Colonic mucosa (tissue), 4 donors: ENCODE data around the gene ARNT2. TPM values are rescaled to one million over a fixed set of nuclear protein-coding genes. Genes with fewer than 3 reads are reported as not detected.

ENCODE experiments used
- DNase-seq: peaks from one replicate; pipeline ENCODE4 v3.0.0-alpha.2; 2020
- H3K27ac ChIP-seq: fragments of 200-600 bp; one replicate; pipeline ENCODE4 v1.8.0; 2021
- H3K27me3 ChIP-seq: fragments of 200-600 bp; one replicate; pipeline ENCODE4 v1.8.0; 2021
- H3K36me3 ChIP-seq: fragments of 200-600 bp; one replicate; pipeline ENCODE4 v1.8.0; 2021
- H3K4me1 ChIP-seq: fragments of 200-600 bp; one replicate; pipeline ENCODE4 v1.8.0; 2021; ENCODE audit warnings: mild to moderate bottlenecking
- H3K4me3 ChIP-seq: fragments of 200-600 bp; one replicate; pipeline ENCODE4 v1.8.0; 2021
- H3K9ac ChIP-seq, 2 donors: one replicate each; pipeline ENCODE4 v1.7.0; 2013; ENCODE audit warnings: control low read depth in 2 of 2, low read depth in 2 of 2, low read length in 2 of 2
- H3K9me3 ChIP-seq: fragments of 200-600 bp; one replicate; pipeline ENCODE4 v1.8.0; 2021
- CTCF ChIP-seq: fragments of 200-600 bp; IDR thresholded peaks from one replicate; pipeline ENCODE4 v1.8.0; 2022; ENCODE audit warnings: antibody characterized with exemption, mild to moderate bottlenecking
- intact Hi-C: fragments of 100-400 bp; cut with DNase I; formaldehyde crosslinking; loops from one replicate; pipeline ENCODE4 v1.14.1; 2022
- total RNA-seq, 2 donors: library from RNA; stranded (reverse); fragmentation: NEBNext Ultra II Directional in 1 of 2; extraction: Animal tissue kit (Norgen Biotek cat#: 25700) in 1 of 2; gene quantifications; one replicate each; pipeline ENCODE4 v1.2.1, GENCODE V29; 2021
- donor health status: healthy.
- donor health status: DM: no; HTN: no; CAD: no.
- donor health status: DM: no; HTN: no; CAD: no.

Gene ARNT2
- total RNA-seq, 2 donors from 2014 or later = 1.6 to 2.7 TPM

DNA sequence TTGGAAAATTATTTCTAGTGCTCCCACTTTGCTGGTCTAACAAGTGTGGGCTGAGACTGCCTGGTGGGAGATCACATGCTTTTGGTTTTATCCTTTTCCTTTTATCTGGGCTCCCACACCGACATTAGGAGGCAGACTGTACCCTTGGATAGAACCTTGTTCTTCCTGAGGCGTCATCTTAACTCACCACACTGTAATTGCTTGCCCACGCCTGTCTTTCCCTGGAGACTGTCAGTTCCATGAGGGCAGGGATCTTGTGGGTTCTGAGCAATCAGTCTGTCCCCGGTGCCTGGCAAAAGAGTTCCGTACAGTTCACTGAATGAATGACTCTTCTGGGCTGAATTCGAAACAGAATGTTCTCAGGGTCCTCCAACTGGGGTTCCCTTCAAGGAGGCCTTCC is 166.4 kb downstream of the ARNT2 start:
- no peak for TF ChIP-seq CTCF
- H3K27me3 ChIP-seq = no peaks in the 10 kb centered on the region
- H3K9ac ChIP-seq = no peak overlapping the region
- intact Hi-C loops = no loop called here
- no peak overlapping the region for H3K27ac ChIP-seq
- no peaks in the 10 kb centered on the region for H3K4me1 ChIP-seq
- no peak for DNase-seq
- no peaks in the 10 kb centered on the region for H3K36me3 ChIP-seq
- no peaks in the 10 kb centered on the region for H3K9me3 ChIP-seq
- H3K4me3 ChIP-seq = no peak overlapping the region

DNA sequence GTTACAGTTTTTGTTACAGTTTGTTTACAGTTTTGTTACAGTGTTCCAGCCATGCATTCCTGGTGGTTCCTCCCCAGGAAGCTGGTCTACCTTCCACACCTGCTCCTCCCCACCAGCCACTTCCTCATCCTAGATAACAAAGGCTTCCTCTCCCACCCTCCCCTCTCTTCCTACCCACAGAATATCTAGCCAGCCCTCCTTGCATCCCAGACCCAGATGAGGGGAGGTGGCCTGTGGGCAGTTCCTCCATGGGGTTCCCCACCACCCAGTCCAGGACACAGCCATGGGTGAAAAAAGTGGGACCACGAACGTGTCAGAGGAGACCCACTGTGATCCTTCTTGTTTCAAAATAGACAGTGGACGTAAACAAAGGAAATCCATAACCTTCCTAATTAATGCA is 168.2 kb downstream of the ARNT2 start:
- no peak overlapping the region for H3K9ac ChIP-seq
- H3K9me3 ChIP-seq = no peaks in the 10 kb centered on the region
- H3K27me3 ChIP-seq = no peaks in the 10 kb centered on the region
- no peak for DNase-seq
- no peak for TF ChIP-seq CTCF
- H3K27ac ChIP-seq = no peak overlapping the region
- no peaks in the 10 kb centered on the region for H3K36me3 ChIP-seq
- no peaks in the 10 kb centered on the region for H3K4me1 ChIP-seq
- H3K4me3 ChIP-seq = no peak overlapping the region
- intact Hi-C loops = no loop called here

DNA sequence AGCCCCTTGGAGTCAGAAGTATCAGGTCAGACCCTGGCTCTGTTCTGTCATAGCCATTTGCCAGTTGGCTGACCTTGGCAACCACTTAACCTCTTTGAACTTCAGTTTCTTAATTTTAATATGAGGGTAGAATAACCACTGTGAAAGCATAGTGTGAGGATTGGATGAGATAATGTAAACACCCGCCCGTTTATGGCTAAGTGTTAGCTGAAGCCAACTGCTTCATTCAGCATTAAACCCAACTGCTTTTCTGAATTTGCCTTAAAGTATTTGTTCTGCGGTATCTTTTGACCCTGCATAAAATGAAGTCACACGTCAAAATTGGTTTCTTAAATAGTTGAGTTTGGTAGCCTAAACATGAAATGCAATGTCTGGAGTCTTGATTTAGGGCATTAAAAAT is 169.4 kb downstream of the ARNT2 start:
- no peak for DNase-seq
- no peaks in the 10 kb centered on the region for H3K27me3 ChIP-seq
- no peaks in the 10 kb centered on the region for H3K4me1 ChIP-seq
- H3K9me3 ChIP-seq = no peaks in the 10 kb centered on the region
- intact Hi-C loops = no loop called here
- no peak overlapping the region for H3K9ac ChIP-seq
- no peak for TF ChIP-seq CTCF
- H3K36me3 ChIP-seq = no peaks in the 10 kb centered on the region
- H3K4me3 ChIP-seq = no peak overlapping the region
- no peak overlapping the region for H3K27ac ChIP-seq

DNA sequence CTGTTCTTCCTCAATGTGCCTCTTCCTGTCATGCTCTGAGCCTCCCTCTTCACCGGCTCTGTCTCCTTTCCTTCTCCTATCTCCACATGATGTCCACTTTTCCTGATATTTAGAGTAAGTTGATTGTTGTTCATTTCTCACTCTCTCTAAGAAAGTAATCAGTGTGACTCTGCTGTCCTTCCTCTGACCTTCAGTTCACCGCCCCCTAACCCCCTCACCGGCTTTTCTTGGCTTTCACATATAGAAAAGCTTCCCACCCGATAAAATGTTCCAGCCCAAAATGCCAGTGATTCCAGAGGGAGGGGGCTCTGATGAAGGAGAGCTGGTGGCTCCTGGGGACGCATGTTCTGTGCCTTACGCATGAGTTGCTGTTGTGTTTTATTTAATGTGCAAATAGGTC is 170.4 kb downstream of the ARNT2 start:
- Histone ChIP-seq H3K9me3 (no peaks in the 10 kb centered on the region), H3K27me3 (no peaks in the 10 kb centered on the region), H3K4me1 (no peaks in the 10 kb centered on the region), H3K27ac (no peak overlapping the region), H3K9ac (no peak overlapping the region), H3K36me3 (no peaks in the 10 kb centered on the region), H3K4me3 (no peak overlapping the region)
- DNase-seq = no peak
- TF ChIP-seq CTCF = no peak
- intact Hi-C loops = no loop called here

GRCh38 chr15:80576519-80577090 is 172.4 kb downstream of the ARNT2 start:
- intact Hi-C loops = no loop called here

More at GRCh38 chr15:80576519-80577090, 172.4 kb downstream of the ARNT2 start:
- Histone ChIP-seq H3K36me3 (no peaks in the 10 kb centered on the region), H3K4me3 (no peak overlapping the region), H3K27ac (no peak overlapping the region), H3K9me3 (no peaks in the 10 kb centered on the region), H3K27me3 (no peaks in the 10 kb centered on the region), H3K4me1 (no peaks in the 10 kb centered on the region), H3K9ac (no peak overlapping the region)
- TF ChIP-seq CTCF = no peak
- DNase-seq = no peak
